CD4-positive, alpha-beta T cell treated with Interleukin-6 for 4 hours (primary cell): ENCODE data around the gene NANOS1.

Experiments used
- DNase-seq: peaks from one replicate; pipeline ENCODE4 v3.0.0-alpha.2; 2020; ENCODE audit warnings: mixed read lengths

The NANOS1 gene

DNA sequence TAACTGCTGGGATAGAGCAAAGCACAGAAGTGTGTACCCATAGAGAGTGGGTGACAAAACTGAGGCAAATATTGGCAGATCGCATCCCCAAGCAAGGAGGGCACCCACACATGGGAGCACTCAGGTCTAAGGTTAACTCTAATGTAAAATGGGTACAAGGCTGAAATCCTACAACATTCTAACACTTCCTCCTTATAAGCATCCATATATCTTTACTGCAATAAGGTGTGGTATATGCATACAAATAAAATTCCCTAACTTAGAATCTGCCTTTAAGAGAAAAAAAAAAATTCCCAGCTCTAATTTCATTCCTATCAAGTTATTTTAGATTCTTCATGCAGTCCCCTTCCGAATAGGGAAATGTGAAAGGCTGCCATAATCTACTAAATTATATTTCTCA, 32.4 kb downstream of the NANOS1 start:
- no peak for DNase-seq

DNA sequence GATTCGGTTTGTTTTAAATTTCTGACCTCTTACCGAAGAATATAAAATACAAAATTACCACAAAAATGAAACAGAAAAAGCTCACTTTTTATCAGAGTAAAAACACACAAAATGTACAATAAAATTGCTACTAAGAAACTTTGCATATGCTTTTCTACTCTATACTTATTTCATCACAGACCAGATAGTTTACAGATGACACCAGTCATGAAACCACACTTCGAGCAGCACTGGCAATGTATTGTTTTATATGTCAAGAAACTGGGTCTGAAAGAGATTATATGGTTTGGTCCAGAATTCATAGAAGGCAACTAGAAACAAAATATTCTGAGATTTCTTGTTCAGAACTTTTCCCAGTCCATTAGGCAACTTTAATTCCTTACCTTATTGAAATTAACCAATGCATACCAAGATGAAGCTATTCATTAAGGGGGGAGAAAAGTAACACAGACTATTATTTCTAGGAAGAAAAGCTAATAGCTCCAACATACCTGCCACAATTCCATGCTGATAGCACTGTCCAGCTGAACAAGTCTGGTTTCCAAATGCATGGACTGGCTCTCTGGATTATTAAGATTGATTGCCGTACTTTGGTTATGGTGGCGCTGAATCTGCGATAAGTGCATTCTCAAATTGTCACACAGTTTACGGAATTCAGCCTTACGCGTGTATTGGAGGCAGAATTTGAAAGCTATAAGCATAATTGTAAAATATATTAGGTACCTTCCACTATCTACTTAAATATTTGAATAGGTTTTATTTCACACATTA, 41.1 kb downstream of the NANOS1 start:
- DNase-seq, result no peak

- DNase-seq, result no peak
Observed at GRCh38 chr10:119073584-119073983, 44.1 kb downstream of the NANOS1 start.

- DNase-seq, result no peak
Observed at GRCh38 chr10:119078422-119079179, 49.1 kb downstream of the NANOS1 start.

- DNase-seq, result peak; percentile 67
Observed at GRCh38 chr10:119079599-119080520, 50.3 kb downstream of the NANOS1 start.

DNA sequence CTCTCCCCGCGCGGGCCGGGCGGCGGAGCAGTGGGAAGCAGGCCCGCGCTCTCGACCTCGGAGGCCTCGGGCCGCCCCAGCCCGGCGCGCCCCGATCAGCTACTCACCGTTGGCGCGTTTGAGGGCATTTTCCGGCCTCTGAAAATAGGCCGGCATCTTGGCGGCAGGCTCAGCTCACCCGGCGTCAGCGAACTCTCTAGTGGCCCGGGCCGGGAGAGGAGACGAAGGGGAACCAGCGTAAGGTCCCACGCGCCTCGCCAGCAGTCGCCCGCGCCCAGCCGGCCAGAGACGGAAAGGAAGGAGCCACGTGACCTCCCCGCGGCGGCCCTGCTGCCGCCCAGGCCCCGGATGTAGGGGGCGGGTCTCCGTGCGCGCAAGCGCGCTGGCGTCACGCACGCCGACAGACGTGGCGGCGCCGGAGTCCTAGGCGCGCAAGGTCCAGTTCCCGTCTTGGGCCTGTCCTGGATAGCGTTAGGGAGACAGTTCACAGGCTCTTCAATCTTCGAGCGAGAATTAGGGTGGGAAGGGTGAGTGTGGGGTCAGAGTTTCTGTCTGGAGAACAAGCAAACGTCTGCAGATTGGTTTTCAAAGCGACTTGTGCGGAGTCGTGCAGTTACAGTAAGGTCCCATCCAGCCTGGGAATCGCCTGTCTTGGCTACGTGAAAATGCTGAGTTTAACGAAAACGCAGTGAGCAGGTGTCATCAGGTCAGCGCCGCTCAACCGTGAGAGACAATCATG, 51.2 kb downstream of the NANOS1 start, which contains the start of gene EIF3A:
Gene EIF3A (minus strand): TSS at position 297 of the 739 bp plus-strand sequence. CDS start 141 bp downstream, at position 156.
- peak; percentile 91 for DNase-seq
